Measurements from ENCODE around the gene FANCE.

DNA sequence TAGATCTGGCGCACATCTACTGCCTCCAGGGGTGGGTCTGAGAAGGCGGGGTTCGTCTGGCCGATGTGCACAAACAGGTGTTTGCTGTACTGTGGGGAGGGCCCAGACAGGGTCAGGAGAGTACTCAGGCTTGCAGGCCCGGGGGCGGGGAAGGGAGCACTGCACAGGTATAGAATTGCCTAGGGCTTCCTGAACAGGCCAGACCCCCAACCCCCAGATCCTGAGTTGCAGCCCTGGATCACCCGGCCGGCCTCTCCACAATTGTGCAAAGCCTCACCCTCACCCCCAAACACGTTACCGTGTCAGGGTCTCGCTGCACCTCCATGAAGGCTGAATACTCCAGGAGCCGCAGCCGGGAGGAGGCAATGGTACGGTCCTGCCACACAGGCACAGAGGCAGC is 23.9 kb downstream of the FANCE start:
- TF ChIP-seq, protein P1, sequence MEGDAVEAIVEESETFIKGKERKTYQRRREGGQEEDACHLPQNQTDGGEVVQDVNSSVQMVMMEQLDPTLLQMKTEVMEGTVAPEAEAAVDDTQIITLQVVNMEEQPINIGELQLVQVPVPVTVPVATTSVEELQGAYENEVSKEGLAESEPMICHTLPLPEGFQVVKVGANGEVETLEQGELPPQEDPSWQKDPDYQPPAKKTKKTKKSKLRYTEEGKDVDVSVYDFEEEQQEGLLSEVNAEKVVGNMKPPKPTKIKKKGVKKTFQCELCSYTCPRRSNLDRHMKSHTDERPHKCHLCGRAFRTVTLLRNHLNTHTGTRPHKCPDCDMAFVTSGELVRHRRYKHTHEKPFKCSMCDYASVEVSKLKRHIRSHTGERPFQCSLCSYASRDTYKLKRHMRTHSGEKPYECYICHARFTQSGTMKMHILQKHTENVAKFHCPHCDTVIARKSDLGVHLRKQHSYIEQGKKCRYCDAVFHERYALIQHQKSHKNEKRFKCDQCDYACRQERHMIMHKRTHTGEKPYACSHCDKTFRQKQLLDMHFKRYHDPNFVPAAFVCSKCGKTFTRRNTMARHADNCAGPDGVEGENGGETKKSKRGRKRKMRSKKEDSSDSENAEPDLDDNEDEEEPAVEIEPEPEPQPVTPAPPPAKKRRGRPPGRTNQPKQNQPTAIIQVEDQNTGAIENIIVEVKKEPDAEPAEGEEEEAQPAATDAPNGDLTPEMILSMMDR (IDR thresholded peaks at IDR 0.05; ENCODE audit: insufficient read depth, low read length, poor library complexity, severe bottlenecking), result no peak
- TF ChIP-seq EZH2phosphoT487 (conservative IDR thresholded peaks at IDR 0.05; ENCODE audit: low read length), result no peak

Data from SU-DHL-6 (cell line).